Thoracic aorta (tissue), 2 donors: Measurements from ENCODE around the gene AURKAIP1. TPM values are rescaled to one million over a fixed set of nuclear protein-coding genes. Genes with fewer than 3 reads are reported as not detected.

Source experiments
- ATAC-seq: fragments of 150-250 bp; one replicate; pipeline ENCODE4 v1.8.0; 2017; ENCODE audit warnings: low read depth; ENCODE audit not compliant: insufficient number of reproducible peaks, low FRiP score
- DNase-seq: peaks from one replicate; pipeline ENCODE4 v3.0.0-alpha.2; 2020; ENCODE audit warnings: low spot score
- H3K27ac ChIP-seq, 2 donors: fragments of 200-600 bp; sonication (generic); 1 replicate in 1 of 2; 2 replicates in 1 of 2; pipeline ENCODE4 v1.5.1; 2016; ENCODE audit warnings: mild to moderate bottlenecking in 2 of 2, moderate library complexity in 2 of 2
- H3K27me3 ChIP-seq: fragments of 200-600 bp; sonication (generic); replicated peaks from 2 replicates; pipeline ENCODE4 v1.6.0; 2016; ENCODE audit warnings: mild to moderate bottlenecking; ENCODE audit not compliant: insufficient read depth
- H3K36me3 ChIP-seq: fragments of 200-600 bp; sonication (generic); one replicate; pipeline ENCODE4 v1.5.1; 2016
- H3K4me1 ChIP-seq, 2 donors: fragments of 200-600 bp; sonication (generic); 1 replicate in 1 of 2; 2 replicates in 1 of 2; pipeline versions ENCODE4 v1.5.1 to v1.6.0; 2016; ENCODE audit warnings: low read depth in 2 of 2, mild to moderate bottlenecking in 1 of 2; ENCODE audit not compliant: control insufficient read depth in 1 of 2
- H3K4me3 ChIP-seq: fragments of 200-600 bp; sonication (generic); 2 replicates; pipeline ENCODE4 v1.5.1; 2016; ENCODE audit warnings: mild to moderate bottlenecking
- H3K9me3 ChIP-seq: fragments of 200-600 bp; sonication (generic); 2 replicates; pipeline ENCODE4 v1.5.1; 2016
- total RNA-seq, 2 donors: library from RNA; depleted of rRNA; stranded (reverse); fragments of >200 nt; gene quantifications; one replicate each; pipeline versions ENCODE4 v1.1.0 to v1.2.3, GENCODE V29; 2016
- TF ChIP-seq, protein P1 (sequence below): fragments of 200-600 bp; sonication (generic); IDR thresholded peaks from one replicate; pipeline ENCODE4 v1.5.1; 2019; ENCODE audit warnings: antibody characterized with exemption

Gene AURKAIP1
- total RNA-seq, 2 donors from 2014 or later = 43.5 to 94.5 TPM

DNA sequence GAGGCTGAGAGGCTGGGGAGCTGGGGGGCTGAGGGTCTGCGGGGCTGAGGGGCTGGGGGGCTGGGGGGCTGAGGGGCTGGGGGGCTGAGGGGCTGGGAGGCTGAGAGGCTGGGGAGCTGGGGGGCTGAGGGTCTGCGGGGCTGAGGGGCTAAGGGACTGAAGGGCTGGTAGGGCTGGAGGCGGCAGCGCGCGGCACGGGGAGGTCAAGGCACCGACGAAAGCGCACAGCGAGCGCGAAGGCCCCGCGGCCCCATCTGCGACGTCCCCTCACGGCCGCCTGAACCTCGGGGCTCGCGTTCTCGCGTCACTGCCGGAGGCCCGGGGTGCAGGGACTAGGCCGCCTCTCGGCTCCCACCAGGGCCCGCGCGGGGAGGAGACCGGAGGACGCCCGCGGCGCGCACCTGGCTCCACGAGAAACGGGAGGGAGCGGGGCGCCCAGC, 50.9 kb downstream of the AURKAIP1 start:
- H3K27ac ChIP-seq = peak overlapping the region; percentile 76 to 78
- no peaks in the 10 kb centered on the region for H3K9me3 ChIP-seq
- peaks cover 27 to 42% of the 10 kb centered on the region in 2 donors for H3K4me1 ChIP-seq
- H3K36me3 ChIP-seq = peaks cover 12% of the 10 kb centered on the region
- TF ChIP-seq, protein P1, sequence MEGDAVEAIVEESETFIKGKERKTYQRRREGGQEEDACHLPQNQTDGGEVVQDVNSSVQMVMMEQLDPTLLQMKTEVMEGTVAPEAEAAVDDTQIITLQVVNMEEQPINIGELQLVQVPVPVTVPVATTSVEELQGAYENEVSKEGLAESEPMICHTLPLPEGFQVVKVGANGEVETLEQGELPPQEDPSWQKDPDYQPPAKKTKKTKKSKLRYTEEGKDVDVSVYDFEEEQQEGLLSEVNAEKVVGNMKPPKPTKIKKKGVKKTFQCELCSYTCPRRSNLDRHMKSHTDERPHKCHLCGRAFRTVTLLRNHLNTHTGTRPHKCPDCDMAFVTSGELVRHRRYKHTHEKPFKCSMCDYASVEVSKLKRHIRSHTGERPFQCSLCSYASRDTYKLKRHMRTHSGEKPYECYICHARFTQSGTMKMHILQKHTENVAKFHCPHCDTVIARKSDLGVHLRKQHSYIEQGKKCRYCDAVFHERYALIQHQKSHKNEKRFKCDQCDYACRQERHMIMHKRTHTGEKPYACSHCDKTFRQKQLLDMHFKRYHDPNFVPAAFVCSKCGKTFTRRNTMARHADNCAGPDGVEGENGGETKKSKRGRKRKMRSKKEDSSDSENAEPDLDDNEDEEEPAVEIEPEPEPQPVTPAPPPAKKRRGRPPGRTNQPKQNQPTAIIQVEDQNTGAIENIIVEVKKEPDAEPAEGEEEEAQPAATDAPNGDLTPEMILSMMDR = no peak
- ATAC-seq = no peak
- H3K4me3 ChIP-seq = peak overlapping the region; percentile 99
- DNase-seq = no peak
- no peaks in the 10 kb centered on the region for H3K27me3 ChIP-seq

Other genes starting within 250 kb of the AURKAIP1 start
- not detected for gene TTLL10, start 201.3 kb downstream of the AURKAIP1 start, total RNA-seq
- gene TNFRSF18, start 168.6 kb downstream of the AURKAIP1 start, total RNA-seq = 1 to 10 TPM in 1 of 2 donors, not detected in 1; 1.3 TPM
- gene TNFRSF4, start 161.1 kb downstream of the AURKAIP1 start, total RNA-seq = 1 to 10 TPM in 1 of 2 donors, not detected in 1; 1.8 TPM
- gene SDF4, start 143.2 kb downstream of the AURKAIP1 start, total RNA-seq = 100 to 1,000 TPM; 157 to 230 TPM
- gene B3GALT6, start 143.0 kb downstream of the AURKAIP1 start, total RNA-seq = 10 to 100 TPM; 15.5 to 25.3 TPM
- gene C1QTNF12, start 128.5 kb downstream of the AURKAIP1 start, total RNA-seq = 10 to 100 TPM in 1 of 2 donors, 1 to 10 TPM in 1; 2.9 to 12.5 TPM
- 10 to 100 TPM; 43.5 to 57.7 TPM for gene UBE2J2, start 101.4 kb downstream of the AURKAIP1 start, total RNA-seq
- 10 to 100 TPM in 1 of 2 donors, 1 to 10 TPM in 1; 1.8 to 10.3 TPM for gene SCNN1D, start 94.8 kb downstream of the AURKAIP1 start, total RNA-seq
- 100 to 1,000 TPM in 1 of 2 donors, 10 to 100 TPM in 1; 41.6 to 121 TPM for gene ACAP3, start 67.3 kb downstream of the AURKAIP1 start, total RNA-seq
- gene PUSL1, start 66.6 kb downstream of the AURKAIP1 start, total RNA-seq = 10 to 100 TPM; 22.1 to 22.6 TPM
- gene INTS11, start 50.5 kb downstream of the AURKAIP1 start, total RNA-seq = 100 to 1,000 TPM; 192 to 195 TPM
- gene CPTP, start 50.4 kb downstream of the AURKAIP1 start, total RNA-seq = 10 to 100 TPM; 16.4 to 26.3 TPM
- gene TAS1R3, start 43.9 kb downstream of the AURKAIP1 start, total RNA-seq = under 1 TPM in 1 of 2 donors, not detected in 1; 0.14 TPM
- 100 to 1,000 TPM in 1 of 2 donors, 10 to 100 TPM in 1; 66.2 to 101 TPM for gene DVL1, start 25.8 kb downstream of the AURKAIP1 start, total RNA-seq
- gene MXRA8, start 16.7 kb downstream of the AURKAIP1 start, total RNA-seq = 100 to 1,000 TPM; 239 to 326 TPM
- gene CCNL2, start 24.1 kb upstream of the AURKAIP1 start, total RNA-seq = 100 to 1,000 TPM; 214 to 313 TPM
- 100 to 1,000 TPM in 1 of 2 donors, 10 to 100 TPM in 1; 96.9 to 121 TPM for gene MRPL20, start 32.1 kb upstream of the AURKAIP1 start, total RNA-seq
- under 1 TPM in 1 of 2 donors, not detected in 1; 0.68 TPM for gene ANKRD65, start 46.1 kb upstream of the AURKAIP1 start, total RNA-seq
- 10 to 100 TPM; 21.7 to 23.6 TPM for gene VWA1, start 60.5 kb upstream of the AURKAIP1 start, total RNA-seq
- gene ATAD3C, start 74.5 kb upstream of the AURKAIP1 start, total RNA-seq = under 1 TPM in 1 of 2 donors, not detected in 1; 0.27 TPM
- gene ATAD3B, start 96.6 kb upstream of the AURKAIP1 start, total RNA-seq = 10 to 100 TPM; 15.4 to 30.9 TPM
- 10 to 100 TPM; 16.7 to 17.6 TPM for gene ATAD3A, start 137.0 kb upstream of the AURKAIP1 start, total RNA-seq
- 10 to 100 TPM; 11.1 TPM for gene TMEM240, start 165.4 kb upstream of the AURKAIP1 start, total RNA-seq
- 10 to 100 TPM; 80.4 to 90.2 TPM for gene SSU72, start 199.7 kb upstream of the AURKAIP1 start, total RNA-seq
- 1 to 10 TPM in 1 of 2 donors, under 1 TPM in 1; 0.54 to 2.7 TPM for gene FNDC10, start 224.9 kb upstream of the AURKAIP1 start, total RNA-seq
- gene MIB2, start 240.3 kb upstream of the AURKAIP1 start, total RNA-seq = 100 to 1,000 TPM in 1 of 2 donors, 10 to 100 TPM in 1; 48.6 to 102 TPM